ENCODE data around the gene TEX261.
"Not testable (repeated sequence)": the region's sequence is repeated elsewhere in the genome, so short reads cannot be mapped to it uniquely, and the experiment has no call there.

TEX261 gene

GRCh38 chr2:70999931-71000330 is 5.3 kb upstream of the TEX261 start:
- not testable (repeated sequence) for DNase-seq

- no peak for DNase-seq
Measured at GRCh38 chr2:70999362-70999761, 4.7 kb upstream of the TEX261 start.

GRCh38 chr2:70998885-70999284 is 4.2 kb upstream of the TEX261 start:
- not testable (repeated sequence) for DNase-seq

- DNase-seq: peak; percentile 13 to 57
Measured at GRCh38 chr2:70995426-70995729, 705 bp upstream of the TEX261 start.

GRCh38 chr2:70994009-70994698 is 519 bp downstream of the TEX261 start:
- DNase-seq: no peak

- DNase-seq: no peak
Measured at GRCh38 chr2:70992945-70993853, 1.5 kb downstream of the TEX261 start.

- no peak for DNase-seq
Measured at GRCh38 chr2:70991742-70992141, 2.9 kb downstream of the TEX261 start.

- DNase-seq: no peak
Measured at GRCh38 chr2:70991142-70991541, 3.5 kb downstream of the TEX261 start.

GRCh38 chr2:70990216-70990615 is 4.5 kb downstream of the TEX261 start:
- DNase-seq: no peak

- no peak for DNase-seq
Measured at GRCh38 chr2:70988726-70989648, 5.7 kb downstream of the TEX261 start.

GRCh38 chr2:70988151-70988550 is 6.5 kb downstream of the TEX261 start:
- DNase-seq: no peak

GRCh38 chr2:70987386-70987785 is 7.3 kb downstream of the TEX261 start:
- no peak for DNase-seq

GRCh38 chr2:70986499-70987189 is 8.0 kb downstream of the TEX261 start:
- no peak for DNase-seq

- DNase-seq: no peak
Measured at GRCh38 chr2:70985956-70986355, 8.7 kb downstream of the TEX261 start.

- DNase-seq: no peak
Measured at GRCh38 chr2:70985283-70985688, 9.4 kb downstream of the TEX261 start.

- DNase-seq: no peak
Measured at GRCh38 chr2:70984576-70985282, 9.9 kb downstream of the TEX261 start.

- no peak for DNase-seq
Measured at GRCh38 chr2:70984228-70984575, 10.5 kb downstream of the TEX261 start.

GRCh38 chr2:70983506-70984227 is 11.0 kb downstream of the TEX261 start:
- no peak for DNase-seq

GRCh38 chr2:70982971-70983370 is 11.7 kb downstream of the TEX261 start:
- DNase-seq: no peak

- DNase-seq: no peak
Measured at GRCh38 chr2:70981866-70982810, 12.5 kb downstream of the TEX261 start.
